NCI-H82 treated with DMSO at 0.1 percent for 48 hours (cell line): Measurements from ENCODE around the gene FBXL3.

ENCODE experiments used
- DNase-seq: peaks from one replicate; lab custom pipeline; 2025; ENCODE audit not compliant: unreplicated experiment; lab: John Stamatoyannopoulos, UW

FBXL3 gene, protein sequence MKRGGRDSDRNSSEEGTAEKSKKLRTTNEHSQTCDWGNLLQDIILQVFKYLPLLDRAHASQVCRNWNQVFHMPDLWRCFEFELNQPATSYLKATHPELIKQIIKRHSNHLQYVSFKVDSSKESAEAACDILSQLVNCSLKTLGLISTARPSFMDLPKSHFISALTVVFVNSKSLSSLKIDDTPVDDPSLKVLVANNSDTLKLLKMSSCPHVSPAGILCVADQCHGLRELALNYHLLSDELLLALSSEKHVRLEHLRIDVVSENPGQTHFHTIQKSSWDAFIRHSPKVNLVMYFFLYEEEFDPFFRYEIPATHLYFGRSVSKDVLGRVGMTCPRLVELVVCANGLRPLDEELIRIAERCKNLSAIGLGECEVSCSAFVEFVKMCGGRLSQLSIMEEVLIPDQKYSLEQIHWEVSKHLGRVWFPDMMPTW

GRCh38 chr13:77026861-77027621, at the start of gene FBXL3:
Gene FBXL3, minus strand, starts transcription at chr13:77027159. Its CDS starts 5,299 bp downstream, at chr13:77021860.
- peak; percentile 84 for DNase-seq

DNA sequence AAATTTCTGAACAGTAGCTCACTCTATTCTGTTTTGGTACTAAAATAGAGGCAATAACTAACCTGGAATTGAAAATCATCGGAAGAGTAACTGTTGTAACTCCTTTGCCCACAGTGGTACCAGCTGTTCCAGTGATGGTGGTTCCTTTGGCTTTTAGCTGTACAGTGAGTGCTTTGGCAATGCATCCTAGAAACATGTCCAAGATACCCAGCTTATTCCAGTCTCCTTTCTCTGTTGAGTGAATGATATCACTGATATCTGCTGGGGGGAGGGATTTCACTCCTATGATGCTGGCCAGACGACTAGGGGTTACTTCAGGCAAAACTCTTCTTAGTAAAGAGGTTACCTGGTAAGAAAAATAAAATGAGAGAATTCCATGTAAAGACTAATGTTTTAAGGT, 40.6 kb upstream of the FBXL3 start:
- DNase-seq: no peak

- DNase-seq: no peak
Measured at GRCh38 chr13:77065461-77066147, 38.6 kb upstream of the FBXL3 start.

GRCh38 chr13:77062097-77062496, 35.1 kb upstream of the FBXL3 start:
- no peak for DNase-seq

GRCh38 chr13:77061362-77061761, 34.4 kb upstream of the FBXL3 start:
- no peak for DNase-seq

- no peak for DNase-seq
Measured at GRCh38 chr13:77056886-77057285, 29.9 kb upstream of the FBXL3 start.

- no peak for DNase-seq
Measured at GRCh38 chr13:77056382-77056781, 29.4 kb upstream of the FBXL3 start.

DNA sequence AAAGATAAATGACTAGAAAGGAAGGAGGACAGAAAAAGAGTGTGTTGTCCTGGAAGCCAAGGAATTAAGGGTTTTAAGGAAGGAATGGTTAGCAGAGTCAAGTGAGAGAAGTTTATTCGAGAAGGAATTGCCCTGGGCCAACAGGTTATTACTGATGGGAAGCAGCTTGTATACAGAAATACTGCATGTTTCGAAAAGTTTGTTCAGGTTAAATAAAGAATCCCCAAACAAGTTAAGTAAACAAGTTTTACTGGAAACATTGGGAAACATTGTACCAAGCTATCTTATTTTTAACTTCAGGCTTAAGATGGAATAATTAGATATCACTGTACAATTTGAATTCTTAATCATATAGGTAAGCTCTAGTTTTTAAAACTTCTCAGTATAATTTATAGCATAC, 28.2 kb upstream of the FBXL3 start:
- DNase-seq: no peak

DNA sequence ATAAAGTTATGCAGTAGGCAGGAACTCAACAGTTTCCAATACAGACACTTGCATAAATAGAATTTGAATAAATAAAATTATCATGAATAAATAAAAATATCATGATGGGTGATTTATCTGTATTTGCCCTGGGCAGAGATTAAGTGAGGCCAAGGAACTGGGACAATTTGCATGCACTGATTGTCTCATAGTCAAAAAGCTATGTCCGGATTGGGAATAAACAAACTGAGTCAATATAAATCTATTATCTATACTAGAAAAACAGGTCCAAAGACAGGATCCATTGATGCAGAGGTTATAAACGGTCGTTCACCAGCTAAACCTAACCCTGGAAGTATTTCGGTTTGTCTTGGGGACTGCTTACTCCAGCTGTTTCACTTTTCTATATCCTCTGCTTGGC, 26.2 kb upstream of the FBXL3 start:
- no peak for DNase-seq

- DNase-seq: no peak
Measured at GRCh38 chr13:77048681-77049080, 21.7 kb upstream of the FBXL3 start.

- DNase-seq: no peak
Measured at GRCh38 chr13:77047649-77048343, 20.8 kb upstream of the FBXL3 start.

DNA sequence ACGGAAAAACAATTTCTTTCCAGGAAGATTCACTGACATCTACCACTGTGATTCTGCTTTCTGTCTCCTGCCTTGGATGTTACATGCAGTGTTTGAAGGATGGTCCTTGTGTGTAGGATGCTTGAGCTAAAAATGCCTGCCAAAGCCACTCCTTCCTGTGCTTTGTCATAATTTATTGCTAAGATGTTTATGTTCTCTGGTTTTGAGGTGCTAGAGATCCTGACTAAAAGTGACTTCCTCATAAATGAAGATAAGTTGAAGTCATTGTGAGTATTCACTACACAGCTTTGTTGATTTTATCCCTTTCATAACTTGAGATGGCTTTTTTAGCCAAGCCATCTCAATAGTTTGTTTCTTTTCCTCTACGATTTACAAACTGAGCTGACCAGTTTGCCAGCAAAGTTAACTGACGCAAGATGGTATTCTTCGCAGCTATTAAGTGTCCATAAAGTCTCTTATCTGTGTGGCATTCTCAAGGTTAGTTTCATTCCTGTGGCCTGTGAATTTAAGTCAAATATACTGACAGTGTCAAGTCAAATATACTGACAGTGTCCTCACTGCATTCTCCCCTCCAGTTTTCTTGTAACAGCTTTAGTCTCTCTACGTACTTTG, 15.7 kb upstream of the FBXL3 start:
- DNase-seq: no peak

- peak; percentile 95 for DNase-seq
Measured at GRCh38 chr13:77040835-77041234, 13.9 kb upstream of the FBXL3 start.

GRCh38 chr13:77040076-77040475, 13.1 kb upstream of the FBXL3 start:
- peak; percentile 95 for DNase-seq

- no peak for DNase-seq
Measured at GRCh38 chr13:77038907-77039480, 12.0 kb upstream of the FBXL3 start.

DNA sequence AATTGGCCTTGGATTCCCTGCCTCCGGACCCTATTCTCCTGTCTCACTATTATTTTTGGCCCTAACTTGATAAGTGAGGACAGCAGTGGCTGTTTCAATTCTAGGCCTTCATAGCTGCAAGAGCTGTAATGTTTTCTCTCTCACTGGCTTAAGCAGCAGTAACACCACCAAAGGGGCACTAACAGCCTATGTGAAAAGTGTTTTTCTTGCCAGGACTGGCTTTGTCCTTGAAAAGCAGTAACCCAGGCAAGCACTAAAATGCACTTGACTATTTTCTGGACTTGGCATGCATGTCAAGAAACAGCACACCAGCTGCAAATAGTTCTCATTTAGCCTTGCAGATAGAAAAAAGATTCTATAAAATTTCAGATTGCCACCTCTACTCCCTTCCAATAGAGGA, 9.3 kb upstream of the FBXL3 start:
- DNase-seq: no peak

- DNase-seq: no peak
Measured at GRCh38 chr13:77034881-77035280, 7.9 kb upstream of the FBXL3 start.

- no peak for DNase-seq
Measured at GRCh38 chr13:77033717-77034302, 6.9 kb upstream of the FBXL3 start.

DNA sequence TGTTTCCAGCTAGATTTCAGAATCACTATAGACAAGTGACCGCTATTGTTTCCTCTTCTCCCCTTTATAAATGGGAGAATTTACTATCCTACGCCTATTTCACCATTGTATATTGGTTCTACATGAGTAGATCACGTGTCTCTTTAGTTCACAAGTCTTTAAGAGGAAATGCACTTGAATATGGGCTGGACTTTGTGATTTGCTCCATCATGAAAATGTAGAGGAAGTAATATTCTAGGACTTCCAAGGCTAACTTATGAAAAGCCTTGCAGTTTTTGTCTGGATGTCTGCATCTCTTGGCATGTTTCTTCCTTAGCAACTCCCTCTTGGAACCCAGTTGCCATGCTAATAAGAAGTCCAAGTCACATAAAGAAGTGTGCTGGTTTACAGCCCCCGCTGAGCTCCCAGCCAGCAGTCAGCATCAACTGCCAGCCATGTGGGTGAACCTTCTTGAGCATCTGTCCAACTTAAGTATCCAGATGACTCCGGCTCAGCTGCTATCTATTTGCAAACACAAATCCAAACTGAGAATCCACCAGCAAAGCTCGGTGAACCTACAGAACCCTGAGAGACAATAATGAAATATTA, 4.8 kb upstream of the FBXL3 start:
- peak; percentile 36 for DNase-seq

DNA sequence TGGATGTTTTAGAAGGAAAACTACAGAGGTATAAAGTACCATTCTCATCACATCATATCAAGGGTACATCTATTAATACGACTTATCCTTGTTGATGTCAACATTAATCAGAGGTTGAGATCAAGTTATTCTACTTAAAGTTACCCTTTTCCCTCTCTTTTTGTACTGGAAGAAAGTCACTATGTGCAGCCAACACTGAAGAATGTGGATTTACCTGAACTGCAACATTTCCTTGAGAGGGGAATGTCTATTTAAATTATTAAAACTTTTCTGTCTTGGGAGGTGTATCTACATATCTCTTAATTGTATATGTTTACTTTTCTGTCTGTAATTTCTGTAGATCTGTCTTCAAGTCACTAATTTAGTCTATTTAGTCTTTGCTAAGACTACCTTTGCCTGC, 2.5 kb upstream of the FBXL3 start:
- no peak for DNase-seq
